GM19035 (cell line): ENCODE measurements around the gene ZHX3.

Source experiments
- ATAC-seq: cut with Tn5 transposase; IDR thresholded peaks from one replicate; pipeline ENCODE4 v1.9.1; 2021; ENCODE audit not compliant: unreplicated experiment

The ZHX3 gene

DNA sequence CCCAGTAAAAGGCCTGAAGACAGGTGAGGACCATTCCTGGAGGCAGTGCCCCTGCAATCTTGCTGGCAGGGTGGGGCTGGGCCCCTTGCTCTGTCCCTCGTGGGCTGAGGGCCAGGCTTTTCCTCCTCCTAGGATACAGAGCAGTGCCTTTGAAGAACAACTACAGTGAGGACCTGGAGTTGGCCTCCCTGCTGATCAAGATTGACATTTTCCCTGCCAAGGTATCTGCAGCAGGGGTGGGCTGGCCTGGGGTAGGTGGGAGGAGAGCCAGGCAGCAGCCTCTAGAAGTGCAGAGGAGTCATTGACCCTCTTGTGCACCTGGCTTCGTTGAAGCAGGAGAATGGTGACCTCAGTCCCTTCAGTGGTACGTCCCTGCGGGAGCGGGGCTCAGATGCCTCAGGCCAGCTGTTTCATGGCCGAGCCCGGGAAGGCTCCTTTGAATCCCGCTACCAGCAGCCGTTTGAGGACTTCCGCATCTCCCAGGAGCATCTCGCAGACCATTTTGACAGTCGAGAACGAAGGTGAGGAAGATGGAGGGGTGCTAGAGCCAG lies 143.7 kb downstream of the ZHX3 start:
- ATAC-seq: no peak

DNA sequence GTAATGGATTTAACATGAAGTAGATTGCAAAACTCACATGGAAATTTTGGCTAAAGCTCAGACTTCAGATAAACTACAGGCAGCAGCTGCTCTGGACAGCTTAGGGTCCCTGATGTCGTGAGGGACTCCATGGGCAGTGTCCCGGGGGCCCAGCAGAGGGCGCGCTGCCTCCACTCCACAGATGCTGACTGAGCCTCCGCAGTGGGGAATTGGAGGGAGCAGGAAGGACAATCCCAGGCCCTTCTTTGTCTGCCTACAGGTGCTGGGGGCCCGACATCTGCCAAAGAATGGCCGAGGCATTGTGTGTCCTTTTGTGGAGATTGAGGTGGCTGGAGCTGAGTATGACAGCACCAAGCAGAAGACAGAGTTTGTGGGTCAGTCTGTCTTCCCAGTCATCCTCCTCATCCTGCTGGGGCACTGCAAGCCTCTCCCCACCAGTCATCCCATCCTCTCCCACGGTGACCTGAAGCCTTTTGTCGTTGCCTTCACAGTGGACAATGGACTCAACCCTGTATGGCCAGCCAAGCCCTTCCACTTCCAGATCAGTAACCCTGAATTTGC lies 144.3 kb downstream of the ZHX3 start:
- ATAC-seq: peak; percentile 62

DNA sequence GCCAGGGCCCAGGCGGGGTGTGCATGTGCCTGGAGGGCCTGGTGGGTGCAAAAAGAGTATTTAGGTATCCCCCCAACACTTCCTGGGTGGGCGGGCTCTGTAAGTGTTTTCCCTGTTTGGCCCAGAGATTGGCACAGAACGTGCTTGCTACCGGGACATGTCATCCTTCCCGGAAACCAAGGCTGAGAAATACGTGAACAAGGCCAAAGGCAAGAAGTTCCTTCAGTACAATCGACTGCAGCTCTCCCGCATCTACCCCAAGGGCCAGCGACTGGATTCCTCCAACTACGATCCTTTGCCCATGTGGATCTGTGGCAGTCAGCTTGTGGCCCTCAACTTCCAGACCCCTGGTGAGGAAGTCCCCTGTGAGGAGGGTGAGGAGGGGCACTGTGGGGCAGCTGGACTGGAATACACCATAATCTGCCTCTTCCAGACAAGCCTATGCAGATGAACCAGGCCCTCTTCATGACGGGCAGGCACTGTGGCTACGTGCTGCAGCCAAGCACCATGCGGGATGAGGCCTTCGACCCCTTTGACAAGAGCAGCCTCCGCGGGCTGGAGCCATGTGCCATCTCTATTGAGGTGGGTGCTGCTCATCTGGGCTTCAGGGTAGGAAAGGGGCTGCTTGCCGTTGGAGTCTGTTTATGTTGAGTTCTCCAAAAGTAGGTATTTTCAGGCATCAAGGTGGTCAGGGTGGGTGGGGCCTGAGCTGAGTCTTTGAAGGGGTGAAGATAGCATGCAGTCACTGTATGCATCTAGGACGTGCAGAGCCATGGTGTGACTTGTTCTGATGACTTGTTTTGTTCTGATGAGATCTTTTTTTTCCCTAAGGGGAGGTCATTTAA lies 145.0 kb downstream of the ZHX3 start:
- ATAC-seq: no peak

DNA sequence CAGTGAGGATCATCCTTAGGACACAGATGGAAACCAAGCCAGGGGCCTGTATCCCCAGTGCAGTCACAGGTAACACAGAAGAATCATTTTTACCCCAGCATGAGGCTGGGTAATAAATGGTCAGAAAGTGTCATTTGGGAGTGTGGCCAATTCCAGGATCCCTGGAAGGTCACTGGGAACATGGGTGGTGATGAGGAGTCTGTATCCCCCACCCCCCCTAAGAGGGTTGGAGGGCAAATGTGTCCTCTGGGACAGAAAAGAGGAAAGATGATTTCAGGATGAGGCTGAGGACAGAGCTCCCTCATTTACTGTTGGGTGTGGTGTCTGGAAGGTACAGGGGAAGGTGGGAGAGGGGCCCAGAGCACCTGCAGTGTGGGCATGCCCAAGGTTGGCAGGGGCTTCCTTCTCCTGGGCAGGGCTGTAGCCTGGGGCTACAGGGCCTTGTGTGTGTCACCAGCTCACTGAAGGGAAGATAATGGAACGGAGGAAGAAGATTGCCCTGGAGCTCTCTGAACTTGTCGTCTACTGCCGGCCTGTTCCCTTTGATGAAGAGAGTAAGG lies 145.7 kb downstream of the ZHX3 start:
- ATAC-seq: no peak

DNA sequence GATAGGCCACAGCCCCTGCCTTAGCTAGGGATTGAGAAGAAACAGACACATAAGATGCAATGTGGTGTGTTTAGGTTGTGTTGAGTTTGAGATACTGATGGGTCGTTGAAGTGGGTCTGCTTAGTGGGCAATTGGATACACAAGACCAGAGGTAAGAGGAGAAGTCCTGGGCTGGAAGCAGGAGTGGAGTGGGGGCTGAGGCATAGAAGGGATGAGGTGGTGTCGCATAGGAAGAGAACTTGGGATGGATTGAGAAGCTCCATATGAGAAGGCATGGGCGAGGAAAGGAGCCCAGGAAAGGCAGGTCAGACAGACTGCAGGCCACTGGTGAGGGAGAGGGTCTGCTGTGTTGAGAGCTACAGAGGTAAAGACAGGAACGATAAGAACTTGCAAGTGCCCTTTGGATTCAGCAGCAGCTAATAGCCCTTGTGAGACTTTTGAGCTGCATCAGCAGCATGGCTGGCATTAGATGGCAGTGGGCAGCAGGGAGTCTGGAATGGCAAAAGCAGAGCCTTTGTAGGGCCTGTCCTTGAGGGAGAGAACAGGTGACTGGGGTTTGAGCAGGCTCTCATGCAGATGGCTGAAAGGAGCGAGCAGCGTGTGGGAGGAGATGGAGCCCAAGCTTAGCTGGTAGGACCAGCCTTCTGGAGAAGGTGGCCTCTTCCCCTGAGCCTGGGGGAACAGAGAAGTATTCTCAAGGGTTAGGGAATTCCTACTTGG lies 147.0 kb downstream of the ZHX3 start:
- ATAC-seq: no peak

DNA sequence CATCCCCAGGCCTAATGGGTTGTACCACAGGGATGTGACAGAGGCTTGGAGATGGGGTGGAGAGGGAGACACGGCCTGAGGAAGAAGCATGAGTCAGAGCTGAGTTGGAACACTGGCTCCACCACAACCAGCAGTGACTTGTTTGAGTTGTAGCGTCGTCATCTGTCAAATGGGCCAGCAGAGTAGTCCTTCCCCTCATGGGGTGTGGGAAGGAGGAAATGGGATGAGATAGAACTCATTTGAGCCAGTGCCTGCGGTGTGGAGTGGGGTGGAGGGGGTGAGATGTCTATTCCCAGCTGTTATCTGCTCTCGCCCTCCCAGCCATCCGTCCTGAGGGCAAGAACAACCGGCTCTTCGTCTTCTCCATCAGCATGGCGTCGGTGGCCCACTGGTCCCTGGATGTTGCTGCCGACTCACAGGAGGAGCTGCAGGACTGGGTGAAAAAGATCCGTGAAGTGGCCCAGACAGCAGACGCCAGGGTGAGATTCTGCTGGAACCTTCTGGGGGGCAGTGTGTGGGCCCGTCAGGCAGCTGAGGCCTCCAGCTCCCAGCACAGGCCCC lies 147.7 kb downstream of the ZHX3 start:
- no peak for ATAC-seq

DNA sequence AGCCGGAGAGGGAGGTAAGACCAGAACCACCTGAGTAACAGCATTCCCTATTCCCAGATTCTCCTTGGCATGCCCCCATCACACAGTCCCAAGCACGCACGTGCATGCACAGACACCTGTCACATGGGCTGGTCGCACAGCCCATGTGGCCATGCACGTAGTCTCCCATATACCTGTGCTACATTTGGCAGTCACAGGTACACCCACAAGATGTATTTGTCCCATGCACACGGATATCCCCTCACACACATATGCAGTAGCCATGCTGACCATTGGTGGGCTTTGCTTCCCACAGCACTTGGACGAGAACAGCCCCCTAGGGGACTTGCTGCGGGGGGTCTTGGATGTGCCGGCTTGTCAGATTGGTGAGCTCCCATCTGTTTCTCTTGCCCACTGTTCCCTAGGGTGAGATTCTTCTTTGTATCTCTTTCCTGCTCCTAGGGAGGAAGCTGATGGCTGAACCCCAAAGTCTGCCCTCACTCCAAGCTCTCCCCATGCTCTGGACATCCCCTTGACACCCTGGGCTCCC lies 148.3 kb downstream of the ZHX3 start:
- no peak for ATAC-seq

DNA sequence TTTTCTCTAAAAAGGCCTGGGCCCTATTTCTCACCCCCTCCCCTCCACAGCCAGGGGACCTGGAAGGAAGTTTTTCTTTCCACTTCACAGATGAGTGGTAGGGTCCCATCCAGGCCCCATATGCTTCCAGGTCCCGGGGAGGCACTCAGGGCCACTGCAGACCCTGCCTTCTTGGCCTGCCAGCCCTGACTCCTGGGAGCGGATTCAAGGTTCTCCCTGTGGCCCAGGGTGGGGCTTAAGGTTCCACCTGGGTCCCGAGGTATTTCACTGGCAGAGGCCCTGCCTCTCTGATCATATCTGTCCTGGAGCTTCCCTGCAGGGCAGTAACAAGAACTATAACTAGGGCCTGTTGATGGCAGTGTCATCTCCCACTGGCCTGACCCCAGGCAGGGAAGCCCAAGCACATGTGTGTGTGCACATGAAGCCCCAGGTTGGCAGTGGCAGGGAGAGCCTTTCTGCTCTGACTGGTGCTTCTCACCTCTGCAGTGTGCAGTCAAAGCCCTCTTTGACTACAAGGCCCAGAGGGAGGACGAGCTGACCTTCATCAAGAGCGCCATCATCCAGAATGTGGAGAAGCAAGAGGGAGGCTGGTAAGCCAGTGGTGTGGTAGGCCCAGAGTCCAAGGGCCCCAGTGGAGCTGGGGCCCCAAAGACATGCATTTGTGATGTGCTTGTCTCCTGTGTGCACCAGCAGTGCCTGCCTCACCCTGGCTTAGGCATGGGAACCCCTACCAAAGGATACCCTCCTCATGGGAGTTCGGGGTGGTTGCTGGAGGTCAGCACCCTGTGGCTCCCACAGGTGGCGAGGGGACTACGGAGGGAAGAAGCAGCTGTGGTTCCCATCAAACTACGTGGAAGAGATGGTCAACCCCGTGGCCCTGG lies 149.0 kb downstream of the ZHX3 start:
- ATAC-seq: no peak

DNA sequence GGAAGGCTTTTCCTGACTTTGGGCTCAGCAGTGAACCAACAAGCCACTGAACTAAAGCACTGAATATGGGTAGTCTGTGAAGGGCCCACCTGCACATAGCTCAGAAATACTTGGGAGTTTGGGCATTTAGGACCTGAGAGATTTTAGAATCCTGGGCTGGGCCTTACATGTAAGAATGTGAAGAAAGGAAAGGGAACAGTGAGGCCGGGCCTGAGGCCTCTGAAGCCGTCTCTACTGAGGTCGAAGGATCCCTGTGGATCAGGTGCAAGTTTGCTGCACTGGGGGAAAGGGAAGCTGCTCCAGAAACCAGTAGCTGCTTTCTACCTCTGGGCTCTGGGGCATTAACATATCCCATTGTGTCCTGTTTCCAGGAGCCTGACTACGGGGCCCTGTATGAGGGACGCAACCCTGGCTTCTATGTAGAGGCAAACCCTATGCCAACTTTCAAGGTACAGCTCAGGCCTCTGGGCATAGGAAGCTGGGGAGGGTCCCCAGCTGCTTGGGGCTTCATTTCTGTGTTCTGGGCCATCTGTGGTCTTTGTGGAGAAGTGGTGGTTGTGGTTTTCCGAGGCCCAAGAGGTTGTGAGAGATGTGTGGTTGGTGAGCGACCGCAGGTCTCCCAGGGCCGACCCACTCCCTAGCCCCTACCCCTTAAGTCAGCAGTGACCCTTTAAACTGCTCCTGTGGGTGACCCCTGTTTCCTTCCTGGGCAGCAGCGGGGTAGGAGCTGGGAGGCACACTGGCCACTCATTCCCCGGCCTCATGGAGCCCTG lies 149.9 kb downstream of the ZHX3 start:
- peak; percentile 56 for ATAC-seq

DNA sequence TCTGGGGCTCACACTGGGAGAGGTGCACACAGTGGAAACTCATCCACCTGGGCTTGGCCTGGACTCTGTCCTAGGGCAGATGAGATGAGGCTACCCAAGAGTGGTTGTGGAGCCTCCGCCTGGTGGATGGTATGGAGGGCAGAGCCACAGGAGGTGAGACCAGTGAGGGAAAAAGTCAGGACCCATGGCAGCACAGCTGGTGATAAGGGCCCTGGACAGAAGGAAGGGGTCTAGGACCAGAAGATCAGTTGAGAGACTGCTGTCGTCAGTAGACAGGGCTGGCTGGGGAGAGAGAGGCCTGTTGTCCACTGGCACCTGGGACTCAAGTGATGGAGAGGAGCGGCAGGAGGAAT lies 150.4 kb downstream of the ZHX3 start:
- no peak for ATAC-seq

DNA sequence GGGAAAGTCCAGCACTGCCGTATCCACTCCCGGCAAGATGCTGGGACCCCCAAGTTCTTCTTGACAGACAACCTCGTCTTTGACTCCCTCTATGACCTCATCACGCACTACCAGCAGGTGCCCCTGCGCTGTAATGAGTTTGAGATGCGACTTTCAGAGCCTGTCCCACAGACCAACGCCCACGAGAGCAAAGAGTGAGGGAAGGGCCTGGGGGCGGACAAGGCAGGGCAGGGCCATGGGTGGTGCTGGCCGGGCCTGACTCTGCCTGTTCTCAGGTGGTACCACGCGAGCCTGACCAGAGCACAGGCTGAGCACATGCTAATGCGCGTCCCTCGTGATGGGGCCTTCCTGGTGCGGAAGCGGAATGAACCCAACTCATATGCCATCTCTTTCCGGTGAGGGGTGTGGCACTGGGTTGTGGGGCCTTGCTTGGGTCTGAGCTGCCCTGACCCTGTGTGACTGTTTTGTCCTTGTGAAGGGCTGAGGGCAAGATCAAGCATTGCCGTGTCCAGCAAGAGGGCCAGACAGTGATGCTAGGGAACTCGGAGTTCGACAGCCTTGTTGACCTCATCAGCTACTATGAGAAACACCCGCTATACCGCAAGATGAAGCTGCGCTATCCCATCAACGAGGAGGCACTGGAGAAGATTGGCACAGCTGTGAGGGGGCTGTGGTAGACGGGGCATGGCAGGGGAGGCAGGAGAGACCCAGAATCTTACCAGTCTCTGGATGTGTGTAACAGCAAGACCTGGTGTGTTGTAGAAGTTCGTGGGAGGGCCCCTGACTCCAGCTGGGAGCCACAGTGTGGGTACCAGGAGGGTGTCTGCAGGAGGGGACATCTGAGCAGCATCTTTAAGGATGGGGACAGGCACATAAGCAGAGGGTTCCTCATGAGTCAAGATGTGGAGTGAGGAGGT lies 151.1 kb downstream of the ZHX3 start:
- no peak for ATAC-seq

DNA sequence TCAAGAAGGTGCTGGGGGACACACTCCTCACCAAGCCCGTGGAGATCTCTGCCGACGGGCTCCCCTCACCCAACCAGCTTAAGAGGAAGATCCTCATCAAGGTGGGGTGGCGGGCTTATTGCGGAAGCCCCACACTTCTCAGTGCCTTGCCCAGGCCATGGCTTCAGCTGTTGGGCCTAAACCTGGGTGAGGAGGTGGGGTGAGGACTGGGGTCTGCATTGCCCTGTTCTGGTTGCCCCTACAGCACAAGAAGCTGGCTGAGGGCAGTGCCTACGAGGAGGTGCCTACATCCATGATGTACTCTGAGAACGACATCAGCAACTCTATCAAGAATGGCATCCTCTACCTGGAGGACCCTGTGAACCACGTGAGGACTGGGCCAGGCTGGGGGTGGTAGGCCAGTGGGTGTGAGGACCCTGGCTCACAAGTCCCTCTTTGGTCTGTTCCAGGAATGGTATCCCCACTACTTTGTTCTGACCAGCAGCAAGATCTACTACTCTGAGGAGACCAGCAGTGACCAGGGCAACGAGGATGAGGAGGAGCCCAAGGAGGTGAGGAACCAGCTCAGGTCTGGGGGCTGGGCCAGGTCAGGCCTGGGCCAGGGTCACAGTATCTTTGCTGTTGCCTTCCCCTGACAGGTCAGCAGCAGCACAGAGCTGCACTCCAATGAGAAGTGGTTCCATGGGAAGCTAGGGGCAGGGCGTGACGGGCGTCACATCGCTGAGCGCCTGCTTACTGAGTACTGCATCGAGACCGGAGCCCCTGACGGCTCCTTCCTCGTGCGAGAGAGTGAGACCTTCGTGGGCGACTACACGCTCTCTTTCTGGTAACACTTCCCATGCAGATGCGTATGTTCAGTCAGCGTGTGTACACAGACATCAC lies 152.3 kb downstream of the ZHX3 start:
- ATAC-seq: no peak

DNA sequence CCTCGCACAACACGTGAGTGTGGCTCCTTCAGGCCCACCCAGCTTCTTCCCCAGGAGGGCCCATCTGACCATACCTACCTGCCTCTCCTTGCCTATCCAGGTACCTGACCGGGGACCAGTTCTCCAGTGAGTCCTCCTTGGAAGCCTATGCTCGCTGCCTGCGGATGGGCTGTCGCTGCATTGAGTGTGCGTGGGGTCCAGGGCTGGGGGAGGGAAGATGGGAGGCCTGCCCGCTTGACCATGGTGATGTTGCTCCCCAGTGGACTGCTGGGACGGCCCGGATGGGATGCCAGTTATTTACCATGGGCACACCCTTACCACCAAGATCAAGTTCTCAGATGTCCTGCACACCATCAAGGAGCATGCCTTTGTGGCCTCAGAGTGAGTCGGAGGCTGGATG lies 153.7 kb downstream of the ZHX3 start:
- ATAC-seq: no peak

DNA sequence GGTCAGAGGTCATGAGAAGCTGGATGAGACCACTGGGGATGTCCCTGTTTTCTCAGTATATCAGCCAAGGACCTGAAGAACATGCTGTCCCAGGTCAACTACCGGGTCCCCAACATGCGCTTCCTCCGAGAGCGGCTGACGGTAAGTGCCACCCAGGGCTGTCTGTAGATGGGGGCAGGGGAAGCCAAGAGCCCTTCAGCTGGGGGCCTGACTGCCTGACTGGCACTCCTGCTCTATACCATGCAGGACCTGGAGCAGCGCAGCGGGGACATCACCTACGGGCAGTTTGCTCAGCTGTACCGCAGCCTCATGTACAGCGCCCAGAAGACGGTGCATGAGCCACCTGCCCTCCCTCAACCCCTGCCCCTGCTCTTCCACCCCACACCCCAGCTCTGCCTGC lies 155.1 kb downstream of the ZHX3 start:
- ATAC-seq: no peak

DNA sequence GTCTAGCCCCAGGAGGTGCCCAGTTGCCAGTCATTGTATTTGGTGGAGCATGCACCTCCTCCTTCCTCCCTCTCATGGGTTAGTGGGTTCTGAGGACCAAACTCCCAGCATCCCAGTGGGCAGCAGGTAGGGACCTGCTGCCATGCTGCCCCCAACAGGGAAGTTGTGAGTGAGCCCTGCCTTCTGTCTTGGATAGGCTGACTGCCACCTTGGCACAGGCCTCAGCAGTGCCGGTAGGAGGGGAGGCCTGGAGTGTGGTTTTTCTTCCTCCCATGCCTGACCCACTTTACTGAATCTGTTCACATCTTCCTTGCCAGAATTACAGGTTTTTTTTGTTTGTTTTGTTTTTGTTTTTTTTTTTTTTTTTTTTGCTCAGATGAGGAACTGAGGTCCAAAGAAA lies 155.6 kb downstream of the ZHX3 start:
- no peak for ATAC-seq

DNA sequence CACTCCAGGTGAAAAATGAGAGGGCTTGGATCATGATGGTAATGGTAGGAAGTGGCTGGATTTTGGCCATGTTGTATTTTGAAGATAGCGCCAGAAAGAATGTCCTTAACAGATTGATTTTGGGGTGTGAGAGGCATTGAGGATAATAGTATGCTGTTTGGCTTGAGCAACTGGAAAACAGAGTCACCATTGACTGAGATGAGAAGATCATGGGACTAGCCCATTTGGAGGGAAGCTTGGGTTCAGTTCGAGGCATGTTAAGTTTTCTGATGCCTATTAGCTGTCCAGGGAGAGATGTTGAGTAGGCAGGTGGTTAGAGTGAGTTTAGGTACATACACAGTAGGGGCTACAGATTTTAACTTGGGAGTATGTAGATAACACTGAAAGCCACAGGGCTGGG lies 156.8 kb downstream of the ZHX3 start:
- no peak for ATAC-seq

DNA sequence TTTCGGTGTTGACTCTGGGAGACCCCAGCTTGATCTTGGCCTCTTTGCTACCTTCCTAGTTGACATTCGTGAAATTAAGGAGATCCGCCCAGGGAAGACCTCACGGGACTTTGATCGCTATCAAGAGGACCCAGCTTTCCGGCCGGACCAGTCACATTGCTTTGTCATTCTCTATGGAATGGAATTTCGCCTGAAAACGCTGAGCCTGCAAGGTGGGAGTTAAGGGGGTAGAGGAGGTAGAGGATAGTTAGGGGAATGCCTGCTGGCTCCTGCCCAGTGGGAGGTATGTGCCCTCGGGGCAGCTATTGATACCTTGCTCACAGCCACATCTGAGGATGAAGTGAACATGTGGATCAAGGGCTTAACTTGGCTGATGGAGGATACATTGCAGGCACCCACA lies 158.0 kb downstream of the ZHX3 start:
- no peak for ATAC-seq
